GM23338 (cell line): ENCODE results near the gene EXOC4.

Experiments used
- ETS1 ChIP-seq: IDR thresholded peaks from 2 replicates; pipeline ENCODE4 v1.6.1; 2016; ENCODE audit warnings: antibody characterized with exemption
- EZH2 ChIP-seq: fragments of 200-600 bp; sonication (generic); IDR thresholded peaks from one replicate; pipeline ENCODE4 v1.8.0; 2017; ENCODE audit warnings: antibody characterized with exemption, mild to moderate bottlenecking, low read depth; ENCODE audit not compliant: unreplicated experiment
- EZH2phosphoT487 ChIP-seq: fragments of 200-600 bp; sonication (generic); IDR thresholded peaks from one replicate; pipeline ENCODE4 v1.8.1; 2018; ENCODE audit warnings: antibody characterized with exemption; ENCODE audit not compliant: unreplicated experiment
- POLR2AphosphoS5 ChIP-seq: IDR thresholded peaks from 2 replicates; pipeline ENCODE4 v1.6.1; 2016; ENCODE audit warnings: antibody characterized with exemption, low read depth
- ZNF462 ChIP-seq: fragments of 250-450 bp; sonication (Bioruptor Pico); IDR thresholded peaks from 2 replicates; pipeline ENCODE4 v1.5.0; 2020; ENCODE audit warnings: mild to moderate bottlenecking, moderate library complexity
- TF ChIP-seq, protein P1 (sequence below), 2 experiments: fragments of 200-600 bp in 1 of 2; sonication (generic) in 1 of 2; conservative IDR thresholded peaks; 2 replicates each; pipeline versions ENCODE4 v1.5.1 to v1.6.1; 2016 to 2017; ENCODE audit warnings: antibody characterized with exemption in 2 of 2, low read depth in 2 of 2, mild to moderate bottlenecking in 2 of 2, moderate library complexity in 1 of 2
- TF ChIP-seq, protein P2 (sequence below): IDR thresholded peaks from one replicate; pipeline ENCODE4 v1.6.1; 2018; ENCODE audit warnings: antibody characterized with exemption; ENCODE audit not compliant: unreplicated experiment

DNA sequence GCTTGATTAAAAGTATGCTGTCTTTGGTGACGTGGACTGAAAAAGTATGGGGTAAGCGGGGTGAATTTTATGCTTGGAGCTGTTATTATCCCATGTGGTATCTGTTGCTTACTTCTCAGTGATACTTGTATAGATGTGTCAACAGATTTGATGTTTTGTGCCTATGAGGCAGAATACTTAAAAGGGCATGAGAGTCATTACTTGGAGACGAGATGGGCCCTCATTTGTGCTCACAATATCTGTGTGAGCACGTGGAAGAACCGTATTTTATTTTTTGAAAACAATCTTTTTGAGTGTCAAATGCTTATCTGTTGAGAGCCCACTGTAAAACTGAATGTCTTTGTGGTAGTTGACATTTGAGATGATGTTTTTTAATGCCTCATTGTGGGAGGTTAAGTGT lies 281.9 kb downstream of the EXOC4 start:
- TF ChIP-seq, protein P1, sequence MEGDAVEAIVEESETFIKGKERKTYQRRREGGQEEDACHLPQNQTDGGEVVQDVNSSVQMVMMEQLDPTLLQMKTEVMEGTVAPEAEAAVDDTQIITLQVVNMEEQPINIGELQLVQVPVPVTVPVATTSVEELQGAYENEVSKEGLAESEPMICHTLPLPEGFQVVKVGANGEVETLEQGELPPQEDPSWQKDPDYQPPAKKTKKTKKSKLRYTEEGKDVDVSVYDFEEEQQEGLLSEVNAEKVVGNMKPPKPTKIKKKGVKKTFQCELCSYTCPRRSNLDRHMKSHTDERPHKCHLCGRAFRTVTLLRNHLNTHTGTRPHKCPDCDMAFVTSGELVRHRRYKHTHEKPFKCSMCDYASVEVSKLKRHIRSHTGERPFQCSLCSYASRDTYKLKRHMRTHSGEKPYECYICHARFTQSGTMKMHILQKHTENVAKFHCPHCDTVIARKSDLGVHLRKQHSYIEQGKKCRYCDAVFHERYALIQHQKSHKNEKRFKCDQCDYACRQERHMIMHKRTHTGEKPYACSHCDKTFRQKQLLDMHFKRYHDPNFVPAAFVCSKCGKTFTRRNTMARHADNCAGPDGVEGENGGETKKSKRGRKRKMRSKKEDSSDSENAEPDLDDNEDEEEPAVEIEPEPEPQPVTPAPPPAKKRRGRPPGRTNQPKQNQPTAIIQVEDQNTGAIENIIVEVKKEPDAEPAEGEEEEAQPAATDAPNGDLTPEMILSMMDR (conservative IDR thresholded peaks at IDR 0.05; ENCODE audit: low read depth in 2 of 2), result no peak
- TF ChIP-seq EZH2phosphoT487, result no peak
- TF ChIP-seq, protein P2, sequence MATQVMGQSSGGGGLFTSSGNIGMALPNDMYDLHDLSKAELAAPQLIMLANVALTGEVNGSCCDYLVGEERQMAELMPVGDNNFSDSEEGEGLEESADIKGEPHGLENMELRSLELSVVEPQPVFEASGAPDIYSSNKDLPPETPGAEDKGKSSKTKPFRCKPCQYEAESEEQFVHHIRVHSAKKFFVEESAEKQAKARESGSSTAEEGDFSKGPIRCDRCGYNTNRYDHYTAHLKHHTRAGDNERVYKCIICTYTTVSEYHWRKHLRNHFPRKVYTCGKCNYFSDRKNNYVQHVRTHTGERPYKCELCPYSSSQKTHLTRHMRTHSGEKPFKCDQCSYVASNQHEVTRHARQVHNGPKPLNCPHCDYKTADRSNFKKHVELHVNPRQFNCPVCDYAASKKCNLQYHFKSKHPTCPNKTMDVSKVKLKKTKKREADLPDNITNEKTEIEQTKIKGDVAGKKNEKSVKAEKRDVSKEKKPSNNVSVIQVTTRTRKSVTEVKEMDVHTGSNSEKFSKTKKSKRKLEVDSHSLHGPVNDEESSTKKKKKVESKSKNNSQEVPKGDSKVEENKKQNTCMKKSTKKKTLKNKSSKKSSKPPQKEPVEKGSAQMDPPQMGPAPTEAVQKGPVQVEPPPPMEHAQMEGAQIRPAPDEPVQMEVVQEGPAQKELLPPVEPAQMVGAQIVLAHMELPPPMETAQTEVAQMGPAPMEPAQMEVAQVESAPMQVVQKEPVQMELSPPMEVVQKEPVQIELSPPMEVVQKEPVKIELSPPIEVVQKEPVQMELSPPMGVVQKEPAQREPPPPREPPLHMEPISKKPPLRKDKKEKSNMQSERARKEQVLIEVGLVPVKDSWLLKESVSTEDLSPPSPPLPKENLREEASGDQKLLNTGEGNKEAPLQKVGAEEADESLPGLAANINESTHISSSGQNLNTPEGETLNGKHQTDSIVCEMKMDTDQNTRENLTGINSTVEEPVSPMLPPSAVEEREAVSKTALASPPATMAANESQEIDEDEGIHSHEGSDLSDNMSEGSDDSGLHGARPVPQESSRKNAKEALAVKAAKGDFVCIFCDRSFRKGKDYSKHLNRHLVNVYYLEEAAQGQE, result no peak
- no peak for TF ChIP-seq EZH2
- TF ChIP-seq POLR2AphosphoS5, result no peak
- no peak for TF ChIP-seq ETS1
- TF ChIP-seq ZNF462 (CRISPR knock-in tag), result no peak
